ENCODE results near the gene FSIP1.

DNA sequence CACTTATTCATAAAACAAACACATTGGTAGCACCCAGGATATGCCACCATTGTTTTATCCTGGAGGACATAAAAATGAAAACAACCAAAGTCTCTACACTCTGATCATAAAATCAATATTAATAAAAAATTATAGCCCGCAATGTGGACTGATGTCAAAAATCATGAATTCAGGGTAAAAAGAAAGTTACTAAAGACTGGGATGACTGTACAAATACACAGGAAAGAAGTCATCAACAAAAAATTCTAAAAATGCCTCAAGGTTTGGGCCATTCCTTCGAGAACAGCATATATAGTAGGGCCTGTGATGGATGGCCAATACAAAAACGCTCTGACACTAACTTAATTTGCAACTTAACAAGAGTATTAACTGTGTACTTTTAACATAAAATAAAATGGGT lies 125.0 kb downstream of the FSIP1 start:
- TF ChIP-seq POLR2A (conservative IDR thresholded peaks at IDR 0.05) (no peak), SOX6 (IDR thresholded peaks at IDR 0.05) (no peak), ZNF175 (CRISPR knock-in tag; IDR thresholded peaks at IDR 0.05; ENCODE audit: low read depth) (no peak), ZNF143 (CRISPR knock-in tag; IDR thresholded peaks at IDR 0.05) (no peak), HNRNPLL (IDR thresholded peaks at IDR 0.05; ENCODE audit: low read depth, low read length, poor library complexity, severe bottlenecking) (no peak), SIN3B (IDR thresholded peaks at IDR 0.05; ENCODE audit: low read depth) (no peak), RFX5 (IDR thresholded peaks at IDR 0.05; ENCODE audit: low read depth, low read length) (no peak), POLR2AphosphoS5 (IDR thresholded peaks at IDR 0.05; ENCODE audit: control insufficient read depth, insufficient read depth, low read depth, low read length) (no peak), TEAD2 (tag; IDR thresholded peaks at IDR 0.05) (no peak), KAT7 (CRISPR knock-in tag; IDR thresholded peaks at IDR 0.05; ENCODE audit: borderline replicate concordance) (no peak), ZNF431 (CRISPR knock-in tag; IDR thresholded peaks at IDR 0.05) (no peak)
- TF ChIP-seq, protein P1, sequence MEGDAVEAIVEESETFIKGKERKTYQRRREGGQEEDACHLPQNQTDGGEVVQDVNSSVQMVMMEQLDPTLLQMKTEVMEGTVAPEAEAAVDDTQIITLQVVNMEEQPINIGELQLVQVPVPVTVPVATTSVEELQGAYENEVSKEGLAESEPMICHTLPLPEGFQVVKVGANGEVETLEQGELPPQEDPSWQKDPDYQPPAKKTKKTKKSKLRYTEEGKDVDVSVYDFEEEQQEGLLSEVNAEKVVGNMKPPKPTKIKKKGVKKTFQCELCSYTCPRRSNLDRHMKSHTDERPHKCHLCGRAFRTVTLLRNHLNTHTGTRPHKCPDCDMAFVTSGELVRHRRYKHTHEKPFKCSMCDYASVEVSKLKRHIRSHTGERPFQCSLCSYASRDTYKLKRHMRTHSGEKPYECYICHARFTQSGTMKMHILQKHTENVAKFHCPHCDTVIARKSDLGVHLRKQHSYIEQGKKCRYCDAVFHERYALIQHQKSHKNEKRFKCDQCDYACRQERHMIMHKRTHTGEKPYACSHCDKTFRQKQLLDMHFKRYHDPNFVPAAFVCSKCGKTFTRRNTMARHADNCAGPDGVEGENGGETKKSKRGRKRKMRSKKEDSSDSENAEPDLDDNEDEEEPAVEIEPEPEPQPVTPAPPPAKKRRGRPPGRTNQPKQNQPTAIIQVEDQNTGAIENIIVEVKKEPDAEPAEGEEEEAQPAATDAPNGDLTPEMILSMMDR (IDR thresholded peaks at IDR 0.05 in 2 of 3, conservative IDR thresholded peaks at IDR 0.05 in 1 of 3; ENCODE audit: insufficient read depth in 2 of 3, low read depth in 1 of 3, low read length in 3 of 3), result no peak

Data from K562 (cell line).